Stimulated activated CD8-positive, alpha-beta memory T cell treated with anti-CD3 and anti-CD28 coated beads, Interleukin-7, amount 100 ng/mL, for 1 hour (primary cell): ENCODE data around the gene ACOX1.

ENCODE experiments used
- DNase-seq, 2 donors: peaks; one replicate each; pipeline ENCODE4 v3.0.0-alpha.2; 2020; ENCODE audit warnings: low read depth in 2 of 2

ACOX1 gene

GRCh38 chr17:75978938-75979704 lies at the start of gene ACOX1, which contains the start of gene TEN1:
Gene ACOX1, minus strand, starts transcription at chr17:75979166. Its CDS starts 93 bp downstream, at chr17:75979073.
Gene TEN1, plus strand, starts transcription at chr17:75979240. Its CDS starts 6,953 bp downstream, at chr17:75986193.
- peak; percentile 90 to 93 for DNase-seq

DNA sequence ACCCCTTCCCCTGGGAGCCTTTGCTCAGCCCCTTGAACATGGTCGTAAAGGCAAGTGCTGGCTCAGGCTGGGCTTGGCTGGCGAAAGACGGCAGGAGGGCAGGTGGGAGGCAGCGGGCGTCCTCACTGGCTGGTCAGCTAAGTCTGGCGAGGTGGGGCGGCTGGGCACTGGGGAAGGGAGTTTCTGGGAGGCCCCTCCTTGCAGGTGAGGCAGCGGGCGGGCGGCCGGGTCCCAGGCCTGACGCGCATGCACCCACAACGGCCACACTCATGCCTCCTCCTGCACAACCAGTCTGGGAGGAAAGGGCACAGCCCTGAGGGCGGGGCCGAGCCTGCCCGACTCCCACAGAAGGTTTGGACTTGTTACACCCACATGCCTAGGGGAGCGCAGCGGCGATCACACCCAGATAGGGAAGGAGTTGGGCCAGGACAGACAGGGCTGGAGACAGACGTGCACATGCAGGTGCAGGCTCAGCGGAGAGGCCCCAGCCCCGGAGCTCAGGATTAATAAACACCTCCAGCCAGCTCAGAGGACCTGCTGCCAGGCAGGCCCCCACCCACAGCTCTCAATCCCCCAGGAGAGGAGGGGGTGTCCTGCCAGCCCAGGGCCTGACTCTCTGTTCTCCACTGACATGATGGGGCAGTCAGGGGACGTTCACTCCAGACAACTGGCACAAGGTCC lies 48.3 kb upstream of the ACOX1 start, which contains the start of gene EVPL:
TSS of gene EVPL (minus strand) at position 148 of the 681 bp plus-strand sequence. CDS start at position 40, 108 bp downstream.
- no peak for DNase-seq

DNA sequence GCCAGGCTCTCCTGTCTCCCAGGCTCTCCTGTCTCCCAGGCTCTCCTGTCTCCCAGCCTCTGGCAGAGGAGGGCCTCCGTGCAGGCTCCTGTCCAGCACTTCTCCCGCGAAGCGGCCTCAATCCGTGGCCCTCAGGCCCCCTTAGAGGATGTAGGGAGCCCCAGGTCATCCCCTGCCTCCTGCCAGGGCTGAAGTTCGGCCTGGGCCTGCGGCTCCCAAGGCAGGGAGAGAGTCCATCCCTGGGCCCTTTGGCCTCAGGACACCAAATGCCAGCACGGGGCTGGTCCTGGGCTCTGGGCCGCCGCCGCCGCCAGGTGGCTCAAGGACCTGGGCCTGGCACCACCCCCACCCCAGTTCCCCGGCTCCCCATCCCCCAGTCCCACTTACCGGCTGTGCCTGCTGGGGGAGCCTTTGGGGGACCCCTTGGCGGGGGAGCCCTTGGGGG lies 47.8 kb upstream of the ACOX1 start:
- no peak for DNase-seq

DNA sequence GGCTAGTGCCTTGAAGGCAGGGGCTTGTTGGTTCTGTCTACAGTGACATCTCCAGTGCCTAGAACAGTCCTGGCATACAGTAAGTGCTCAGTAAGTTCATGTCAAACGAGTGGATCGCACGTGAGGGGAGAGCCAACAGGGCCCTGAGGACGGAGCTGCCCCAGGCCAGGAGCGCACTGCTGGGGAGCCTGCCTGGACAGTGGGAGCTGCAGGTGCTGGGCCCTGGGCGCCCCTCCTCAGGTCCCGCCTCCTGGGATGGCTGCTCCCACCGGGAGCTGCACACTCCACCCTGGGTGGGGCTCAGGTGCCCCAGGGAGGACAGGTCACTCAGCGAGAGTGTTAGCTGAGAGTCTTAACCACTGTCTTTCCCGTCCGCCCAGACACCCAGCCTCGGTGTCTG lies 46.3 kb upstream of the ACOX1 start:
- no peak for DNase-seq

DNA sequence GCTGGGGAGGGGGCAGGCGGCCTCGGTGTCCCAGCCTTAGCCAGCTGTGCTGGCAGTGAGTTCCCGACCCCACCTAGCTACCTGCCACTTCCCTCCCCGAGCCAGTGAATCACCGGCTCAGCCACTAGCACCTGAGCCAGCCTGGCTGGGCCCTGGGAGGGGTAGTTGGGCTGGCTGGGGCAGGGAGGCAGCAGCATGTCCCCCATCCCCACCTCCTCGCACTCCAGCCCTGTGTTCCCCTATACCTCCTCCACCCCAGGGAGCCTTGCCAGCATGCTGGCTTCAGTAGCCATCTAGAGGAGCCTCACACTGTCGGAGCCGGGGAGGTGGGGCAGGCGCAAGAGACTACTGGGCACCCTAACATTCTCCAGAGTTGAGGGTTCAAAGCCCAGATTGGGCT lies 45.4 kb upstream of the ACOX1 start:
- no peak for DNase-seq

- DNase-seq, result no peak
Measured at GRCh38 chr17:76023900-76024237, 44.9 kb upstream of the ACOX1 start.

- DNase-seq, result no peak
Measured at GRCh38 chr17:76022973-76023899, 44.3 kb upstream of the ACOX1 start.

GRCh38 chr17:76022285-76022684 lies 43.3 kb upstream of the ACOX1 start:
- DNase-seq, result no peak

GRCh38 chr17:76019833-76020467 lies 41.0 kb upstream of the ACOX1 start:
- DNase-seq, result no peak

GRCh38 chr17:76018801-76019200 lies 39.8 kb upstream of the ACOX1 start:
- DNase-seq, result no peak

- DNase-seq, result no peak
Measured at GRCh38 chr17:76018340-76018680, 39.3 kb upstream of the ACOX1 start.

DNA sequence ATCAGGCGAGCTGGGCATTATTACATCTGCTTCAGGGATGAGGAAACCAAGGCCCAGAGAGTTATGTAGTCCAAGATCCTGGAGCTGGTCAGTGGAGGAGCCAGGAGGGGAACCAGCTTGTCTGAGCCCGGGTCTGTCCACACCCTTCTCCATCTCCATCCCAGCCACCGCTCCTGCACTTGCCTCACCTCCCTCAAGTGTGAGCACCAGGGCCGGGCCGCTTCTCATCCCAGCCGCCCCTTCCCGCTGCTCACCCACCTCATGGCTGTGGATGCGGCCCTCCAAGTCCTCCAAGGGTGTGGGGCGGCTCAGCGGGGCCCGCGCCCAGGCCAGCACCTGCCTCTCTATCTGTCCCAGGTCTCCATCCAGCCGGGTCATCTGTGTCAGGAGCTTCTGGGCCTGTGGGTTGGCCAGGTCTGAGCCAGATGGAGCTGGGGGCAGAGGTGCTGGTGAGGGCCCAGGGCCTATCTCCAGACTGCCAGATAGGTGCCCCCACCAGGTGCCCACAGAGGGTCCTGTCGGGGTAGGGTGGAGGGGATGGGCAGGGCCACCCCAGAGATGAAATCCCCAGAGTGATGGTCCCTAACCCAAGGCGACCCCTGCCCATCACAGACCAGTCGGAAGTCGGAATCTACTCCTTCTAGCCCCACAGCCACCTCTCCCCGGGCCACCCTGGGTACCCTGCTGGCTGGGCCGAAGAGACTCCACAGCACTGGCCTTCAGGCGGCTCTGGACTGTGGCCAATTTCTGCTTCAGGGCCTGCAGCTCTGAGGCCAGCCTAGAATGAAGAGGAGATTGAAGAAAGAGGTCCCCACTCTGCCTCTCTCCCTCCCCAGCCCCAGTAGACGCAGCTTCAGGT lies 38.7 kb upstream of the ACOX1 start:
- no peak for DNase-seq

DNA sequence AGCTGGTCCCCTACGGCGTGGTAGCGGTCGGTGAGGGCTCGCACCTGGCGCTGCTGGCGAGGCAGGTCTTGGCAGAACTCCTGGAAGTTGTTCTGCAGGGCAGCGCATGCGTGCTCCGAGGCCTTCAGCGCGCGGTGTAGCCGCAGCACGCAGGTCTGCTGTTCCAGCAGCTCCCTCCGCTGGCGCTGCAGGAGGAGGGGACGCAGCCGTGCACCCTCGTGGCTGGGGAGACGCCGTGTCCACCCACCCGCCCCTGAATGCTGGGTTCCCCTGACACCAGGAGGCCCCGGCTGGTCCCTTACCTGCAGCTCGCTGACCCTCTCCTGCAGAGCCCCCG lies 35.9 kb upstream of the ACOX1 start:
- DNase-seq, result no peak

DNA sequence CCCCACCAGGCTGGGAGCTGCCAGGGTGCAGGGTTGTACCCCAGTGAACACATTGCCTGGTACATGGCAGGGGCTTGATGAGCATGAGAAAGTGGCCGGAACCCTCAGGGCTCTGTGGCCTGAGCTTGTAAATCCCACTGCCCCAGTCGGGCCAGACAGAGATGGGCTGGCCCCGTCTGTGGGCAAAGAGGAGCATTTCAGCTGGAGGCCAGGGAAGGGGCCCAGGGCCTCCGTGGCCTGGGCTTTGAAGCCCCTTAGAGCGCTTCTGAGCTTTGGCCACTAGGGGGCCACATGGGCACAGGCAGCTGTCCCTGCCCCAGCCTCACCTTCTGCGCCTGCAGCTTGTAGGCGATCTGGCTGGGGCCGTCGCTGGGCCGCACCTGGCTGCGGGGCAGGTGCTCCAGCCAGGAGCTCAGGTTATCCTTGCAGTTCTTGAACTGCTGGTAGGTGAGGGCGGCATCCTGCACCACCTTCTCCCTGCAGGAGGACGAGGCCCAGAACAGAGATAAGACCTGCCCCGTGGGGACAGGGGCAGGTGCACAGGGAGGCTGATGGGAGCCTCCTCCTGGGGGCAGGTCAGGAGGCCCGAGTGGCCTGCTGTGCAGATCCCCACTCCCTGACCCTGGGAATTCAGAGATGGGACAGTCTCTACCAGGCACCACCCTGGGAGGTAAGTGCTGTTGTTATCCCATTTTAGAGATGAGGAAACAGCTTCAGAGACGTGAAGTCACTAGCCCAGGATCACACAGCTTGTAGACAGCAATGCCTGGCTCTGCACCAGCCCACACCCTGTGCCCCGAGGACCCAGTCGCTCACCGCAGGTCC lies 35.3 kb upstream of the ACOX1 start:
- DNase-seq, result peak; percentile 54 to 59

GRCh38 chr17:76013377-76013932 lies 34.5 kb upstream of the ACOX1 start:
- no peak for DNase-seq

- DNase-seq, result no peak
Measured at GRCh38 chr17:76011951-76012350, 33.0 kb upstream of the ACOX1 start.

- no peak for DNase-seq
Measured at GRCh38 chr17:76009969-76010661, 31.1 kb upstream of the ACOX1 start.

DNA sequence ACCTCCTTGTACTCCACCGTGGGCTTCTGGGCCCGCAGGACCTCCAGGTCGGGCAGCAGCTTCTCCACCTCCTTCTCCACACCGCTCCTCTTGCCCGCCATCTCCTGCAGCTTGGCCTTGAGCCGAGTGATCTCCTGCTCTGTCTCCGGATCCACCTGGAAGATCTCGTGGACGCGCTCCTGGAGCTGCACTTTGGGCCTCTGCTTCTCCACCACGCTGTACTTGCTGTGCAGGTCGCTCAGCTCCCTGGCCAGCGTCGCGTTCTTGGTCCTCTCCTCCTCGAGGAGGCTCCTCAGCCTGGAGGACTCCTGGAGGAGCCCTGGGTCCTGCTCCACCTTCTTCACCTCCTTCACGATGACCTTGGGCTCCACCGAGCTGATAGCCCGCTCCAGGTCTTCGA lies 30.5 kb upstream of the ACOX1 start:
- no peak for DNase-seq
